Stimulated activated CD4-positive, alpha-beta T cell treated with anti-CD3 and anti-CD28 coated beads, Interleukin-4, amount 100 ng/mL, for 24 hours (primary cell): ENCODE data around the gene PCSK5.
A peak's percentile ranks its signal among the peaks of the same experiment; 100 is the strongest.
"Not testable (repeated sequence)": the region's sequence is repeated elsewhere in the genome, so short reads cannot be mapped to it uniquely, and the experiment has no call there.

Source experiments
- DNase-seq: peaks from one replicate; pipeline ENCODE4 v3.0.0-alpha.2; 2020

Gene PCSK5

GRCh38 chr9:76022317-76022716 is 131.8 kb downstream of the PCSK5 start:
- no peak for DNase-seq

DNA sequence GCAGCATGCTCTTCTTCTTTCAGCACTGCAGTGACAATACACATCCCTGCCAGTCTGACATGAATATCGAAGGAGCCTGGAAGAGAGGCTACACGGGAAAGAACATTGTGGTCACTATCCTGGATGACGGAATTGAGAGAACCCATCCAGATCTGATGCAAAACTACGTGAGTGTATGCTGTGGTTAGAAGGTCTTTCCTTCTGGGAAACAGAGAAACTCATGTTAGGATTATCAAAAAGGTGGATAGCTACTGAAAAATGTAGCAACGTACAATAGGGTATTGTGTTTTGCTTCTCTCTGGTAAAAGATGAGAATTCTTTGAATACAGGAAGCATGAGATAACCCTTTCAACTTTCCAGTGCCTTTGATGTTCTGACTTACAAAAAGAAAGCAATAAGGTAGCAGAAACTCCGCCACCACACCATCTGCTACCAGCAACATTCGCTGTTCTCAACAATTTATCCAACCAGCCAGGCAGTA is 133.3 kb downstream of the PCSK5 start:
- DNase-seq = peak; percentile 18

DNA sequence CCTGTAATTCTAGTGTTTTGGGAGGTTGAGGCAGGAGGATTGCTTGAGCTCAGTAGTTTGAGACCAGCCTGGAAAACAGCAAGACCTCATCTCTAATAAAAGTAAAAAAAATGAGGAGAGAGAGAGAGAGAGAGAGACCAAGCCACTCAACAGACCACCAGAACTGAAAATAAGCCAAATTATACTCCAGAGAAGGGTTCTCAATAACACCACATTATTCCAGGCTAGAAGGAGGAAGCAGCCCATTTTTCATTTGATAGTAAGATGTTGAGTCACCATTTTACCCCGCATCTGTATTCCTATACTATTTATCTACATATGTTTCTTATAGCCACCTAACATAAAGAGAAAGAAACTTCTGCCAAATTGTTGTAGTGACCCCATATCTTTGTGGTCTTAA is 134.8 kb downstream of the PCSK5 start:
- DNase-seq = no peak

DNA sequence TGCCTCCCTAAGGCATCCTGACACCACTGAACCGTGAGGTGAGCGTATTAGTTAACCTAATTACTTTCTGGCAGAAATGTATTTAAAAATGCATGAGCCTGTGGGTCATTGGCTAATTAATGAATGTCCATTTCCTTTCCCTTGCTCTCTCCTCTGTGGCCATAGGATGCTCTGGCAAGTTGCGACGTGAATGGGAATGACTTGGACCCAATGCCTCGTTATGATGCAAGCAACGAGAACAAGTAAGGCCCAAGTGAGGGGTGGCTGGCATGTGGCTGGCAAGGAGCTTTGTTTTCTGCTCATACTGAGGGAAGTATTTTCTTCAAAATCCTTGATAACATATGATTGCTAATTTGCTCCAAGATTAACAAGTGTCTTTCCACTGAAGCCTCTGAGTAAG is 136.3 kb downstream of the PCSK5 start:
- DNase-seq = no peak

- no peak for DNase-seq
Observed at GRCh38 chr9:76027416-76027815, 136.9 kb downstream of the PCSK5 start.

GRCh38 chr9:76027861-76028260 is 137.4 kb downstream of the PCSK5 start:
- no peak for DNase-seq

DNA sequence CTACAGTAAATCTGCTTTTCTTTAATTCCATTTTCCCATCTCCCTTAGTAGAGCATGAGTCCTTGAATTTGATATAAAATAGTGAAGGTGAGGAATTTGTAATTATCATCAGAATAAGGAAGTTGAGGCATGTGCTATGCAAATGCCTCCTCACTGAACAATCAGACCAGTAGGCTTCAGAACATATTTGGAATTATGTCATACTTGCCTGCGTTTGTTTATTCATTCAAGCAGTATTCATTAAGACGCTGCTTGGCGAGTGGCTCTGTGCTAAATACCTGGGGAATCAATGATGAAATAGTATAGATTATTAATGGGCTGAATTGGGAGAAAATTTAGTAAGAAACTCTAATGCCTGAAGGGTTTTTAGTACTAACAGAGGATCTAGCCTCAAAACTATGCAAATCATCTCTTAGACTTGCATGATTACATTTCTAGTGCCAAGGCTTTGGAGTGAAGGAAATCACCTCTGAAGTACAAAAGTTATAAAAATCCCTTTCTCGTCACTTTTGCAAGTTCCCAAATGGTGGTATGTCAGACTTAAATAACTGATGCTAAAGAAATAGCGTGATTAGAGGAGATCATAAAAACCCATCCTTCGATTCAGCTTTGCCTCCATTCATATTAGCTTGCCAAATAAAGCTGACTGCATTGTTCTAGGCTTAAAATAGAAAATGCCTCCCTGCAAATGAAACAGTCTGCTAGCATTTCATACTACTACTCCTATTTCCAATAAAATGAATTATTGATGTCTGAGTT is 141.7 kb downstream of the PCSK5 start:
- no peak for DNase-seq

GRCh38 chr9:76032797-76033373 is 142.4 kb downstream of the PCSK5 start:
- no peak for DNase-seq

DNA sequence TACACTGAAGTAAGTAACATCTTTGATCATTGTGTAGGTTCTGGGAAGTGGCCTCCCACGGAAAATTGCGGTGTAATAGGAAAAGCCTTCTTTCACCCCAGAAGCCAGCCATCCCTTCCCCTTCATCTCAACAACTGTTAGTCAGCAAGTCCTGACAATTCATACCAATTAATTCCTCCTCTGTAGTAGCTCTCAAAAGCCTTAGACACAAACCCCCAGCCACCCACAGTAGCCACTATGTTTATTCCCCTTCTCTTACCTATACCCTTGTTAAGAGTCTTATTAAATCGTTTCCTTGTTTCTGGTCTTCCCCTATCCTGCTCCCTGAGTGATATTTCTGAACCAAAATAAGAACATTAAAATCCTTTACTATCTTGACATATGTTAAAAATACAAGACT is 143.6 kb downstream of the PCSK5 start:
- no peak for DNase-seq

- no peak for DNase-seq
Observed at GRCh38 chr9:76036762-76037161, 146.3 kb downstream of the PCSK5 start.

GRCh38 chr9:76037587-76038225 is 147.2 kb downstream of the PCSK5 start:
- DNase-seq = no peak

DNA sequence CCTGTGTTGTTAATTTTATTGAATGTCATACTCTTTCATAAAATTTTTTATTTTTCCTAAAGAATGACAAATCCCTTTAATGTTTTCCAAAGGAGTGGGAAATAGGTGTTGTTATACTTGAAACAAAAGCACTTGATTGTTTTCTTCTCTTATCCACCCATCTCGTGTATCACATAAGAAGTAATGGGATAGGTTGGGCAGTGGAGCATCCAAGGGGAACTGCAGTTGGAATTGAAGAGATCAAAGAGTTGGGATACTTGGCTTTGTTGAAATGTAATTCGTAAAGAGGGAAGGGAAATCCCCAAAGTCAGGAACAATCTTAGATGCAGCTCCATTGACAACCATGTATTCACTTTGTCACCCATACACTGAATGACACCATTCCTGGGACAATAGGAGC is 148.0 kb downstream of the PCSK5 start:
- DNase-seq = no peak

DNA sequence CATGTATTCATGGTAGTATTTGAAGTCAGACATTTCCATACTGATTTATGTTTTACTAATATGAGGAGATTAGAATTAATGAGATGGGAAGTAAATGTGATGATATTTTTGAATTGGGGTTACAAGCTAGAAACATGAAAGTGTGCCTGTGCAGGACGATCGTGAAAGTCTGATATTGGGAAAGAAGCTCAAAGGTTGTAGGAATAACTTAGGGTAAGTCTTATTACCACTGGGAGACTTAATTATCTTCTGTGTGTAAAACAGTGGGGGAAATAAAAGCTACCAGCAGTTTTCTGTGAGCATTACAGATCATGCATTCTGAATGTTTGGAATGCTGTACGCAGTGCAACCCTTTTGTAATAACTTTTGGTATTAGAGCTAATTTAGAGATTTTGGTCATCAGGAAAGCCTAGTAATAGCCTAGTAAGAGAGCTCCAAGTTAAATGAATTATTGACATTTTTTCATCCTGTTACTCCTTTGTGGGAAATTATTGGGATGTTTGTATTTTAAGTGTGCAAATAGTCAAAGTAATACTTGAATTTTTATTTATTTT is 153.9 kb downstream of the PCSK5 start:
- DNase-seq = no peak

DNA sequence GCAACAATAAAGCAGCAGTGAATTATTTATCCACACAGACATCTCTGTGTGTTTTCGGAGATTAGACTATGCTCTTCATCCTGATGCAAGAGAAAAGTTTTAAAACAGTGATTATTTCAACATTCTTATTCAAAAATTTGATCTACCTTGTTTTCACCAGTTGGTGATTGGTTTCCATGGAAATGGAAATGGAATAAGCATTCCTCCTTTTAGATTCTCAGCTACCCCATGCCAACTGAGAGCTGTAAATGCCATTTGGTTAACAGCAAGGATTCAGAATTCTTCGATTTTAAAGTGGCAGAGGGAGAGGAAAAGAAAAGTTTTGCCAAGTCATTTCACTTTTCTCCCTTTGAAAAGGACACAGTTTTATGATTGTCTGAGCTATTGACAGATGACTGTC is 154.7 kb downstream of the PCSK5 start:
- no peak for DNase-seq

DNA sequence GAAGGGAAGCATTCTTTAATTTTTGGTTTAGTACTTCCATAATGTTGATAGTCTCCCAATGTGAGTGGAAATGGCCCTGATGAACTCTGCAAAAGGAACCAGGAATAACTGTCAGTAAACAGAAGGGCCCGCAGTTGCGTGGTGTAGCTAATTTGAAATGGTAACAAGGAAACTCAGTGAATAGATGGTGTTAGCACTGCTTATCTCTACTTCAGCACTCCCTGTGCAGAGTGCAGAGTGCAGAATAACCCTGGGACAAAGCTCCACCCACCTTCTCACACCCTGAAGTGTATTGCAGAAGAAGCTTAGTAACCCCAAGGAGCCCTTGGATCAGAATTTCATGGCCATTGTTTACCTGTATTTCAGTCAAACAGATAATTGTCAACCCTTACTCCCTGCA is 158.9 kb downstream of the PCSK5 start:
- no peak for DNase-seq

- no peak for DNase-seq
Observed at GRCh38 chr9:76067696-76068095, 177.2 kb downstream of the PCSK5 start.

DNA sequence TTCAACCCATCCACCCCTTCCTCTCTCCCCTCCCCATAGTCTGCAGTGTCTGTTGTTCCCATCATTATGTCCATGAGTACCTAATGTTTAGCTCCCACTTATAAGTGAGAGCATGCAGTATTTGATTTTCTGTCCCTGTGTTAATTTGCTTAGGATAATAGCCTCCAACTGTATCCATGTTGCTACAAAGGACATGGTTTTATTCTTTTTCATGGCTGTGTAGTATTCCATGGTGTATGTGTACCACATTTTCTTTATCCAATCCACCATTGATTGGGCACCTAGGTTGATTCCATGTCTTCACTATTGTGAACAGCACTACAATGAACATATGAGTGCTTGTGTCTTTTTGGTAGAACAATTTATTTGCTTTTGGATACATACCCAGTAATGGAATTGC is 187.1 kb downstream of the PCSK5 start:
- DNase-seq = no peak

DNA sequence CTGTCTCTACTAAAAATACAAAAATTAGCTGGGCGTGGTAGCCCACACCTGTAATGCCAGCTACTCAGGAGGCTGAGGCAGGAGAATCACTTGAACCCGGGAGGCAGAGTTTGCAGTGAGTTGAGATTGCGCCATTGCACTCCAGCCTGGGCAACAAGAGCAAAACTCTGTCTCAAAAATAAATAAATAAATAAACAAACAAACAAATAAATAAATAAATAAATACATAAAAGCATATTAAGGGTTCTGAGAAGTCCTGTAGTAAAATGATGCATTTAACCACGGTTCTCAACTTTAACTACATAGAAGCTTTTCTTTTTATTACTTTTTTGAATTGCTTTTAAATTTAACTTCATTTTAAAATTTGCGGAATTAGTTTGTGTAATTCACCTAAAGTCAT is 190.8 kb downstream of the PCSK5 start:
- DNase-seq = not testable (repeated sequence)

DNA sequence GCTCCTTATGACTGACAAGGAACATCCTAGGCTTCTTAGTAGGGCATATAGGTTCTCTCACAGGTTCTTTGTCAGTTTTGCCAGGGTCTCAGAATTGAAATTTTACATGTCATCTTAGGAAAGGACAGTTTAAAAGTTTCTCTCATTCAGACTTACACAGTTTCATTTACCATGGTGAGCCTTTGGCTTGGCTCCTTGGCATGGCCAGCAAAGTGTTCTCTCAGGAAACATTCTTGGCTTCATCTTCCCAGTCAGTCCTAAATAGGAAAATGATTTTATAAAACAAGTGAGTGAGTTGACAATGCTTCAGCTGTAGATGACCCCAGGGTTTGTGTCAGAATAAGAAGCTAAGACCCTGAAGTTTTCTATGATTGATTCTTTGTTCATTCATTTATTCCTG is 191.6 kb downstream of the PCSK5 start:
- no peak for DNase-seq

DNA sequence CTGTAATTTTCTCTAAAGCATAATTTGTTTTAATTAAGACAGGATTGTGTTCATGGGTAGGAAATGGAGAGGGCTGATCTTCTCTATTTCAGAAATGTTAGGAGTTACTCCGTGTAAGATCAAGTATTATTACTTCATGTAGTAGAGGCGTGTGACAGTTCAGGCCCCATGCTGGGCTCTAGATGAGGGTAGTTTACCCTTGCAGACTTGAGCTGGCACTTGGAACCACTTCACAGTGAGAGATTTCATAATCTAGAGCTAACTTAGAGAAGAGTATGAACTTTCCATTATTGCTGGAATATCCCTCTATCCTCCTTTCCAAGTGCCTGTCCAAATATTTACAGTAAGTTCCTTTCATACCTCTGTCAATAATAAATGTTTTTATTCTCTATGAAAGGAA is 195.1 kb downstream of the PCSK5 start:
- DNase-seq = no peak

DNA sequence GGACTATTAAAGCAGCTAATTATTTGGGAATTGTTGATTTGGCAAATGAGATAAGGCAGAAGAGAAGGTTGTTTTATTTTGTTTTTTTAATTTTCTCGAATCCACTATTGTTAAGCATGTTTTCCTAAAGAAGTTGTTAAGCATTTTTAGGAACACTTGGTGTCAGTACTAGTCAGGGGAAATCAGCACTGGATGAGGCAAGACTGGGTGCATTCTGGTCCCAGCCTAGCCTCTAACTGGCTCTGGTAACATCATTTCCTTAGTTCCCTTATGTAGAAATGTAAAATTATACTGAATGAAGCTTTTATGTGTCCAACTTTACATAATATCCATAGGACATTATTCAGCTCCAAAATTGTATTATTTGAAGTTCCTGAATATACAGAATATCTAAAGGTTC is 196.1 kb downstream of the PCSK5 start:
- no peak for DNase-seq

GRCh38 chr9:76087976-76088375 is 197.5 kb downstream of the PCSK5 start:
- no peak for DNase-seq

GRCh38 chr9:76090330-76090729 is 199.9 kb downstream of the PCSK5 start:
- DNase-seq = no peak

DNA sequence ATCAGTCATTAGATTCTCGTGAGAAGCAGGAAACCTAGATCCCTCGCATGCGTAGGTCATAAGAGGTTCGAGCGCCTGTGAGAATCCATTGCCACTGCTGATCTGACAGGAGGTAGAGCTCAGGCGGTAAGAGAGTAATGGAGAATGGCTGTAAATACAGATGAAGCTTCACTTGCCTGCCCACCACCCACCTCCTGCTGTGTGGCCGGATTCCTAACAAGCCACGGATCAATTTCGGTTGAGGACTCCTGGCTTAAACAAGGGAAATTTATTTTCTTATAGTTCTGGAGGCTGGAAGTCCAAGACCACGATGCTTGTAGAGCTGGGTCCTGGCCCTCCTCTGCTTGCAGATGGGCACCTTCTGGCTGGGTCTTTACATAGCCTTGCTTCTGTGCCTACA is 200.4 kb downstream of the PCSK5 start:
- no peak for DNase-seq
